ENCODE data around the gene C14orf132. TPM values are rescaled to one million over a fixed set of nuclear protein-coding genes. Genes with fewer than 3 reads are reported as not detected.

Gene C14orf132
- polyA plus RNA-seq, 1 donor = 30.2 TPM

Other genes starting within 250 kb of the C14orf132 start
- gene TUNAR, start 162.5 kb upstream of the C14orf132 start, polyA plus RNA-seq (ENCODE audit: insufficient read length) = 0.78 TPM
- 2.5 TPM for gene BDKRB2, start 165.5 kb downstream of the C14orf132 start, polyA plus RNA-seq (ENCODE audit: insufficient read length)
- 0.52 TPM for gene BDKRB1, start 216.8 kb downstream of the C14orf132 start, polyA plus RNA-seq (ENCODE audit: insufficient read length)

All from left kidney (tissue), 1 donor.